Smooth muscle cell (in vitro differentiated cells): Measurements from ENCODE around the gene DLGAP1. TPM values are rescaled to one million over a fixed set of nuclear protein-coding genes. Genes with fewer than 3 reads are reported as not detected.

Experiments
- DNase-seq: peaks from one replicate; lab custom pipeline; 2025; ENCODE audit not compliant: unreplicated experiment; lab: John Stamatoyannopoulos, UW
- H2AFZ ChIP-seq: fragments of 200-600 bp; sonication (generic); 2 replicates; pipeline ENCODE4 v1.6.0; 2016; ENCODE audit warnings: antibody characterized with exemption, low read depth, mild to moderate bottlenecking
- H3F3A ChIP-seq: fragments of 200-600 bp; sonication (generic); 2 replicates; pipeline ENCODE4 v1.6.0; 2017; ENCODE audit warnings: antibody characterized with exemption, low read depth
- H3K27ac ChIP-seq: fragments of 200-600 bp; sonication (generic); 2 replicates; pipeline ENCODE4 v1.5.1; 2016; ENCODE audit warnings: low read depth, mild to moderate bottlenecking
- H3K27me3 ChIP-seq: fragments of 200-600 bp; sonication (generic); 2 replicates; pipeline ENCODE4 v1.6.1; 2016; ENCODE audit warnings: low read depth, mild to moderate bottlenecking
- H3K36me3 ChIP-seq: fragments of 200-600 bp; sonication (generic); 2 replicates; pipeline ENCODE4 v1.5.1; 2016; ENCODE audit warnings: low read depth
- H3K4me1 ChIP-seq: fragments of 200-600 bp; sonication (generic); 2 replicates; pipeline ENCODE4 v1.5.1; 2016; ENCODE audit warnings: low read depth
- H3K4me2 ChIP-seq: fragments of 200-600 bp; sonication (generic); 2 replicates; pipeline ENCODE4 v1.6.0; 2016; ENCODE audit warnings: mild to moderate bottlenecking
- H3K4me3 ChIP-seq: fragments of 200-600 bp; sonication (generic); 2 replicates; pipeline ENCODE4 v1.5.1; 2016; ENCODE audit warnings: mild to moderate bottlenecking
- H3K79me2 ChIP-seq: fragments of 200-600 bp; sonication (generic); 2 replicates; pipeline ENCODE4 v1.6.0; 2016; ENCODE audit warnings: low read depth, mild to moderate bottlenecking
- H3K9ac ChIP-seq: fragments of 200-600 bp; sonication (generic); 2 replicates; pipeline ENCODE4 v1.6.0; 2016; ENCODE audit warnings: low read depth
- H3K9me3 ChIP-seq: fragments of 200-600 bp; sonication (generic); replicated peaks from 2 replicates; pipeline ENCODE4 v1.5.1; 2016; ENCODE audit warnings: low read depth
- H4K20me1 ChIP-seq: fragments of 200-600 bp; sonication (generic); 2 replicates; pipeline ENCODE4 v1.6.0; 2016; ENCODE audit warnings: low read depth
- WGBS: methylation state at CpG from one replicate; pipeline ENCODE4 v1.1.7; 2016; ENCODE audit warnings: low lambda C conversion rate; 5-methylcytosine and 5-hydroxymethylcytosine counted together
- polyA plus RNA-seq: library from polyadenylated mRNA; unstranded; fragments of >200 nt; fragmentation: Nextera tagmentation; extraction: Ambion mirVana; gene quantifications from 2 replicates; pipeline ENCODE4 v1.2.1, GENCODE V29; 2016
- total RNA-seq: library from RNA; depleted of rRNA; stranded (reverse); fragments of >200 nt; gene quantifications from 2 replicates; pipeline ENCODE4 v1.2.3, GENCODE V29; 2014
- TF ChIP-seq, protein P1 (sequence below): fragments of 200-600 bp; sonication (generic); IDR thresholded peaks from 2 replicates; pipeline ENCODE4 v1.5.1; 2017; ENCODE audit warnings: borderline replicate concordance, mild to moderate bottlenecking, antibody characterized with exemption; ENCODE audit not compliant: insufficient read depth, poor library complexity, severe bottlenecking

The DLGAP1 gene
- total and polyA plus RNA-seq, 2 experiments from 2014 or later = 2.6 to 11.3 TPM

GRCh38 chr18:3879836-3880120 lies 575.3 kb downstream of the DLGAP1 start:
- H3K4me1 ChIP-seq = peaks cover 11% of the 10 kb centered on the region
- no peak overlapping the region for H3K4me3 ChIP-seq
- no peak for DNase-seq
- H3K9me3 ChIP-seq = no peaks in the 10 kb centered on the region
- no peaks in the 10 kb centered on the region for H3F3A ChIP-seq
- TF ChIP-seq, protein P1, sequence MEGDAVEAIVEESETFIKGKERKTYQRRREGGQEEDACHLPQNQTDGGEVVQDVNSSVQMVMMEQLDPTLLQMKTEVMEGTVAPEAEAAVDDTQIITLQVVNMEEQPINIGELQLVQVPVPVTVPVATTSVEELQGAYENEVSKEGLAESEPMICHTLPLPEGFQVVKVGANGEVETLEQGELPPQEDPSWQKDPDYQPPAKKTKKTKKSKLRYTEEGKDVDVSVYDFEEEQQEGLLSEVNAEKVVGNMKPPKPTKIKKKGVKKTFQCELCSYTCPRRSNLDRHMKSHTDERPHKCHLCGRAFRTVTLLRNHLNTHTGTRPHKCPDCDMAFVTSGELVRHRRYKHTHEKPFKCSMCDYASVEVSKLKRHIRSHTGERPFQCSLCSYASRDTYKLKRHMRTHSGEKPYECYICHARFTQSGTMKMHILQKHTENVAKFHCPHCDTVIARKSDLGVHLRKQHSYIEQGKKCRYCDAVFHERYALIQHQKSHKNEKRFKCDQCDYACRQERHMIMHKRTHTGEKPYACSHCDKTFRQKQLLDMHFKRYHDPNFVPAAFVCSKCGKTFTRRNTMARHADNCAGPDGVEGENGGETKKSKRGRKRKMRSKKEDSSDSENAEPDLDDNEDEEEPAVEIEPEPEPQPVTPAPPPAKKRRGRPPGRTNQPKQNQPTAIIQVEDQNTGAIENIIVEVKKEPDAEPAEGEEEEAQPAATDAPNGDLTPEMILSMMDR = no peak
- H3K4me2 ChIP-seq = no peak overlapping the region
- H2AFZ ChIP-seq = no peak overlapping the region
- H4K20me1 ChIP-seq = no peaks in the 10 kb centered on the region
- 94% methylated on average over 19 of the region's 19 CpGs for WGBS
- no peaks in the 10 kb centered on the region for H3K79me2 ChIP-seq
- H3K36me3 ChIP-seq = no peaks in the 10 kb centered on the region
- H3K27me3 ChIP-seq = no peaks in the 10 kb centered on the region
- H3K27ac ChIP-seq = no peak overlapping the region
- no peak overlapping the region for H3K9ac ChIP-seq

DNA sequence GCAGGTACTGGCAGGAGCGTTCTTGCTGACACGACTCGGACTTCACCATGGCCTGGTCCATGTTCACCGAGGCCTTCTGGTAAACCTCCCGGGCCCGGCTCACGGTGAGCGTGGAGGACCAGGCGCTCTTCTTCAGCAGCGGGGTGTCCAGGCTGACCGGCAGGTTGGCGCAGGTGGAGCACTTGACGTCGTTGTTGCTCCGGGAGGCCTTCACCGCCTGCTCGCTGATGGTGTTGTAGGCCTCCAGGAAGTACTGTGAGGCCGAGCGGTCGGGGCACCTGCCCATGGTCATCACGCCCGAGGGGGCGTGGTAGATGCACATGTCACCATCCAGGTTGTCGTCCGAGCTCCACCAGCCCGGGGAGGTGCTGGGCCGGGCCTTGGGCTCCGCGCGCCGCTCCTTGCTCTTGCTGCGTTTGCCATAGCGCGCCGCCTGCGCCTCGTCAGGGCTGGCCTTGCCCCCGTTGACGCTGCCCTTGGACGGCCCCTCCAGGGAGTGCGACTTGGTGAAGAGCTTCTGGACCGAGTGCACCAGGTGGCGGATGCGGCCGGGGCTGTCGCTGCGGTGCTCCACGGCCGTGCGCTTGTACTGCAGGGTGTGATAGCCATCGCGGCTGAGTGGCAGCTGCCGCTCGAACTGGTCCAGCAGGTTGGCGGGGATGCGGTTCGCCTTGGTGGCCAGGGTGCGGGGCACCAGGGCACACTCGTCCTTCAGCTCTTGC lies 575.8 kb downstream of the DLGAP1 start:
- DNase-seq = no peak
- H3K9me3 ChIP-seq = no peaks in the 10 kb centered on the region
- 98% methylated on average over 58 of the region's 59 CpGs for WGBS

DNA sequence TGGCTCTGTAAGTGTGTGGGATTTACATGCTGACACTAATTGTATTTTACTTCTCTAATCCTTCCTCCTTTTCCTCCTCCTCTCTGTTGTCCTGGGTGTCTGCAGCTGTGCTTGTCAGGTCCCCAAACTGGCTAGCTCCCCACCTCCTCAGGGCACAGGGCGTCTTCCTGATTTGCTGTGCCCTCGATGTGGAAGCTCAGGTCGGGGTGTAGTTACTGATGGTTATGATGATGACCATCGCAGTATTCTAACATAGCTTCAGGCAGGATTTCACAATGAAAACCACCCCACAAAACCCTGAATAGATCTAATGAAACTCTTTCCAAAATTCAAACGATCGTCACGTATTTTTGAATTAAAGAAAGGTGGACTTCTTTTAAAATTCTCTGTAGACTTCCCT lies 576.7 kb downstream of the DLGAP1 start:
- Histone ChIP-seq H3K27me3 (no peaks in the 10 kb centered on the region), H3K4me1 (peaks cover 23% of the 10 kb centered on the region), H3F3A (no peaks in the 10 kb centered on the region), H3K4me2 (no peak overlapping the region), H3K4me3 (no peak overlapping the region), H3K9me3 (no peaks in the 10 kb centered on the region), H3K27ac (no peak overlapping the region), H3K9ac (no peak overlapping the region), H3K79me2 (no peaks in the 10 kb centered on the region), H4K20me1 (no peaks in the 10 kb centered on the region), H3K36me3 (no peaks in the 10 kb centered on the region), H2AFZ (no peak overlapping the region)
- DNase-seq = no peak
- TF ChIP-seq, protein P1 = no peak
- WGBS = 96% methylated on average over 7 of the region's 7 CpGs

More for the DNA sequence above, 575.8 kb downstream of the DLGAP1 start:
- H3K27ac ChIP-seq = no peak overlapping the region
- H3K36me3 ChIP-seq = no peaks in the 10 kb centered on the region
- no peak overlapping the region for H3K9ac ChIP-seq
- no peaks in the 10 kb centered on the region for H3K79me2 ChIP-seq
- H3K4me3 ChIP-seq = no peak overlapping the region
- no peak overlapping the region for H2AFZ ChIP-seq
- no peaks in the 10 kb centered on the region for H3F3A ChIP-seq
- TF ChIP-seq, protein P1 = no peak
- no peak overlapping the region for H3K4me2 ChIP-seq
- H4K20me1 ChIP-seq = no peaks in the 10 kb centered on the region
- no peaks in the 10 kb centered on the region for H3K27me3 ChIP-seq
- H3K4me1 ChIP-seq = peaks cover 14% of the 10 kb centered on the region

DNA sequence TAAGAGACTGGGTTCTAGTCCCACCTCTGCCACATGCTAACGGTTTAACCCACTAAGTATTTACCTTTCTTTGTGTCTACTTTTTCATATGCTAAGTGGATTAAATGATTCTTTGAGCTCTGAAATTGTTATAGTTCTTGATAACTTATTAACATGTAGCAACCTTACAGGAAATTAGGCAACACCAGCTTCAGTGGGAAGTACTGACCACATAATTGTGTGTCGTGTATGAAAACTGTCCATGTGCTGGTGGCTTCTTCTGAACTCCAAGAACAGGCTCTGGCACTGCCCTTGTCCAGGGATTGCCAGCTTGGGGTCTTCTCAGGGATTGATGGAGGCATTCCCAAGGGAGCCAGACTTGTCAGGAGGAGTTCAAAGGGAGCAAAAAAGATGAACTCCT lies 577.4 kb downstream of the DLGAP1 start:
- Histone ChIP-seq H3K4me2 (no peak overlapping the region), H3K27me3 (no peaks in the 10 kb centered on the region), H3K4me3 (no peak overlapping the region), H3K4me1 (peaks cover 25% of the 10 kb centered on the region), H4K20me1 (no peaks in the 10 kb centered on the region), H3K9ac (no peak overlapping the region), H3K9me3 (no peaks in the 10 kb centered on the region), H3K36me3 (no peaks in the 10 kb centered on the region), H3K27ac (no peak overlapping the region), H2AFZ (no peak overlapping the region), H3K79me2 (no peaks in the 10 kb centered on the region), H3F3A (no peaks in the 10 kb centered on the region)
- TF ChIP-seq, protein P1 = no peak
- WGBS = 79% methylated on average over 2 of the region's 2 CpGs
- DNase-seq = no peak
